ENCODE data around the gene TANC1.

GRCh38 chr2:158979772-158980171, 11.3 kb downstream of the TANC1 start:
- TF ChIP-seq CTCF (IDR thresholded peaks at IDR 0.05) = no peak
- TF ChIP-seq ZFX (IDR thresholded peaks at IDR 0.05; ENCODE audit: borderline replicate concordance) = no peak
